Measurements from ENCODE around the gene PLEKHG5. TPM values are rescaled to one million over a fixed set of nuclear protein-coding genes. Genes with fewer than 3 reads are reported as not detected.

Gene PLEKHG5
- total RNA-seq, 6 donors from 2014 or later: 5.0 to 31.4 (median 12.6) TPM

GRCh38 chr1:6507037-6507428 is 15.6 kb upstream of the PLEKHG5 start:
- WGBS, 2 donors: 64 to 83% methylated on average over 6 to 7 of the region's 7 CpGs
- Histone ChIP-seq H3K4me3 (no peak overlapping the region), H3K36me3 (no peaks in the 10 kb centered on the region), H3K9me3 (no peaks in the 10 kb centered on the region), H3K27ac (no peak overlapping the region), H3K4me1 (peaks cover under 1 to 10% (median 6%) of the 10 kb centered on the region in 4 donors), H3K27me3 (no peaks in the 10 kb centered on the region)
- peak in 1 of 2 donors; percentile 30 for ATAC-seq (ENCODE audit: low FRiP score in 2 of 2)
- no peak for DNase-seq
- no peak for TF ChIP-seq POLR2AphosphoS5 (IDR thresholded peaks at IDR 0.05)
- no peak for TF ChIP-seq CTCF (IDR thresholded peaks at IDR 0.05)
- no peak for TF ChIP-seq EP300 (IDR thresholded peaks at IDR 0.05)
- no peak for TF ChIP-seq POLR2A (IDR thresholded peaks at IDR 0.05)

- Histone ChIP-seq H3K27ac (no peak overlapping the region), H3K4me3 (no peak overlapping the region), H3K27me3 (no peaks in the 10 kb centered on the region), H3K36me3 (no peaks in the 10 kb centered on the region), H3K9me3 (no peaks in the 10 kb centered on the region), H3K4me1 (peaks cover 5 to 15% (median 10%) of the 10 kb centered on the region in 4 donors)
- WGBS, 2 donors: 85 to 92% methylated on average over 19 to 31 of the region's 31 CpGs
- DNase-seq: peak in 1 of 2 donors; percentile 60
- ATAC-seq (ENCODE audit: low FRiP score in 2 of 2): no peak
- no peak for TF ChIP-seq EP300 (IDR thresholded peaks at IDR 0.05)
- TF ChIP-seq CTCF (IDR thresholded peaks at IDR 0.05): no peak
- no peak for TF ChIP-seq POLR2AphosphoS5 (IDR thresholded peaks at IDR 0.05)
- TF ChIP-seq POLR2A (IDR thresholded peaks at IDR 0.05): no peak
Observed at GRCh38 chr1:6506210-6507036, 15.0 kb upstream of the PLEKHG5 start.

GRCh38 chr1:6505367-6506209 is 14.1 kb upstream of the PLEKHG5 start:
- H3K27ac ChIP-seq: no peak overlapping the region
- H3K4me3 ChIP-seq: no peak overlapping the region
- no peaks in the 10 kb centered on the region for H3K27me3 ChIP-seq
- H3K4me1 ChIP-seq: peaks cover 5 to 17% (median 10%) of the 10 kb centered on the region in 4 donors
- no peaks in the 10 kb centered on the region for H3K9me3 ChIP-seq
- WGBS, 2 donors: 69 to 92% methylated on average over 8 to 31 of the region's 31 CpGs
- H3K36me3 ChIP-seq: no peaks in the 10 kb centered on the region
- no peak for ATAC-seq (ENCODE audit: low FRiP score in 2 of 2)
- DNase-seq: peak in 1 of 2 donors; percentile 79
- no peak for TF ChIP-seq CTCF (IDR thresholded peaks at IDR 0.05)

GRCh38 chr1:6504887-6505286 is 13.4 kb upstream of the PLEKHG5 start:
- ATAC-seq (ENCODE audit: low FRiP score in 2 of 2) (no peak), DNase-seq (peak in 1 of 2 donors; percentile 52)
- 94 to 96% methylated on average over 7 to 14 of the region's 15 CpGs for WGBS, 2 donors
- H3K9me3 ChIP-seq: no peaks in the 10 kb centered on the region
- H3K36me3 ChIP-seq: no peaks in the 10 kb centered on the region
- no peak overlapping the region for H3K4me3 ChIP-seq
- no peaks in the 10 kb centered on the region for H3K27me3 ChIP-seq
- no peak overlapping the region for H3K27ac ChIP-seq
- peaks cover 5 to 17% (median 10%) of the 10 kb centered on the region in 4 donors for H3K4me1 ChIP-seq
- TF ChIP-seq POLR2AphosphoS5 (IDR thresholded peaks at IDR 0.05) (no peak), POLR2A (IDR thresholded peaks at IDR 0.05) (no peak), EP300 (IDR thresholded peaks at IDR 0.05) (no peak), CTCF (IDR thresholded peaks at IDR 0.05) (no peak)
